ENCODE measurements around the gene AGAP1.

The AGAP1 gene

DNA sequence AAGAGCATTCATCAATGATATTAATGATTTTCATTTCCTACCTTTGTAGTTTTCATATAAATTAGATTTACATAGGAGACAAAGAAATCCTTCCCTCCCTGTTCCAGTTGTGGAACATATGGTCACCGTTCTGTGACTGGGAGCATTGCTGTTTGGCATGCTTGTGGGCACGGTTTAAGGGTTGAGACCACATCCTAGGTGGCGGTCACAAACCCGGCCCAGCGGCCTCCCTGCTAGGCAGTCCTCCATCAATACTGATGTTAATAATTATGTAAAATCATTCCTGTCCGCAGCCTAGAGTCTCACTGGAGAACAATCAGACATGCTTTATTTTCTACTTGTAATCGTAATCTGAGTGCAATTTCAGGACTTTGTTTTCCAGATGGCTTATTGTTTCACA is 117.9 kb downstream of the AGAP1 start:
- no peak for DNase-seq

DNA sequence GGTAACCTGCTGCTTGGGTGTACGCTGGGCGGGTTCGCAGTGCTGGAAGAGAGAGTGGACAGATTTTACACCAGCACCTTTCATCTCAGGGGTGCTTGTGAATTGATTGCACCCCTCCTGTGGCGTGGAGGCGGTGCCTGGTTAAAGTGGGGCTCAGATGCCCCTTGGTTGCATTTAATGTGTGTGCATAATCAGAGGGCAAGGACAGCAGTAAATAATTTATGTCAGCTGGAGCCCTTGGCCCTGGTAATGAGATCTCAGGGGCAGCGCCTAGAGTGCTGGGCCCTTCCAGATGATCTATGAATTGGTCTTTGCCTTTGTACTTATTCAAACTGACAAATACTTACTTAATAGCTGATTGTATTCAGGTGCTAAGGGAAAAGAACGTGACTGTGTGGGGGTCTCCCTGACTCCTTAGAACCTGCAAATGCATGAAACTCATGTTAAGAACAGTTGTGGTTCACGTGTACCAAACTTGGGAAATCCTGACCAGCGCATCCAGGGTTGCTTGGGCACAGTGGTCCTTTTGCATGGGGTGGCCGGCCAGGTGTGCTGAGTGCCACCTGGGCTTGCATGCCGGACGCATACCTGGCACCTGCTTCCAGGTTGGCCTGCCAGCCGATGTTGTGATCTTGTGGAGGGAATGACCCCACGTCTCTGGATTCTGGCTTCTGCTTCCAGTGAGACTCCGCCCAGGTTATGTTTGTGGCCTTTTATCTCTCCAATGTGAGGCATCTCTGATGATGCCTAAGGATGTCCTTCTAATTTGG is 118.5 kb downstream of the AGAP1 start:
- no peak for DNase-seq

- no peak for DNase-seq
These were observed 119.8 kb downstream of the AGAP1 start for GRCh38 chr2:235613649-235614048.

GRCh38 chr2:235614176-235614860 is 120.5 kb downstream of the AGAP1 start:
- DNase-seq, result peak; percentile 86

- DNase-seq, result peak; percentile 83
These were observed 121.3 kb downstream of the AGAP1 start for GRCh38 chr2:235614900-235615712.

DNA sequence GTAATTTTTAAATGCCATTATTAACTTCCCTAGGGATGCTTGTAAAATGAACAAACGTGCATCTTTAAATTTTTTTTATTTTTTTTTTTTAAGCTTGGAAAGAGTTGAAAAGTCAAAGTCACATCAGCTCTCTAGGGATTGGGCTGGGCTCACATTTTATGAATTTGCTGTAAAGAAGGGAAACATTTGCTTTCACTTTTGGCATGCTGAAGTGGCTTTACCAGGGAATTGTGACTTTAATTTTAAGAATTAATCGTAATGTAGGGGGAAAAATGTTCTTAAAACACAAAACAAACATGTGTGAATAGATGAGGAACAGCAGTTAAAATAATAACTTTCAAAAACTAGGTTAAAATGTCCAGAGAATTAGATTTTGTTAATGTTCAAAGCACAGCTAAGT is 123.0 kb downstream of the AGAP1 start:
- DNase-seq, result no peak

- DNase-seq, result peak; percentile 64
These were observed 124.2 kb downstream of the AGAP1 start for GRCh38 chr2:235618039-235618438.

- DNase-seq, result no peak
These were observed 125.7 kb downstream of the AGAP1 start for GRCh38 chr2:235619544-235619943.

DNA sequence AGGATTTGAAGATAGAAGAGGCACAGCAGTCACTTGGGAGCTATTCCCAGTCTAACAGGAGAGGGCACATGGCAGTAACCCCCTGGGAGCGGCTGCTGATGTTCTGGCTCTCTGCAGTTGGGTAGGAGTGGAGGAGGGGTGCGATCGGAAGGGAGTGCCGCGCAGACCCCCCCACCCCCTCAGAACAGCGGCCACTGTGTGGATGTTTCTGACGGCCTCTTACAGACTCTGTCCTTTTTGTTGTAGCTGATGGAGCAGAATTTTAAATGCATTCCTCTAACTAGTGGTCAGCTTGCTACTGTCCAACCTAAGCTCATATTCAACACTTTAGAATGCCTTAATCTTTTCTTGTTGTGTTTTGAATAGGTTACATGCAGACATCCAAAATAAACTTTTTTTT is 127.9 kb downstream of the AGAP1 start:
- no peak for DNase-seq

GRCh38 chr2:235623111-235623510 is 129.3 kb downstream of the AGAP1 start:
- DNase-seq, result no peak

DNA sequence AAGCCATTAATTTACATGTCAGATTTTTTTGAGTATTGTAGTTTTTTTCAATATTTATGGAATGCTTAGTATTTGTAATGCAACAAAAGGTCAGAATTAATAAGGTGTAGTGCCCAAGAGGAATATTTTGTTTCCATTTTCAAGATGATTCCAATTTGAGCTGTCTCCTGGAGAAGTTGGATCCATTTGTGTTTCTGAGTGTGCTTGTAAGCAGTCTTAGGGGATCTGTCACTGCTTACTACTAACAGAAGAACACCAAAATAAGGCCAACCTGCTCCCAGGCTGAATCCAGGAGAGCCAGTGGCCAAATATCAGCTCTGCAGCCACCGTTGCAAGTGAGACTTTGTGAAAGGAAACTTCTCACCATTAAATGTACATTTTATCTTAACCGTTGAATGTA is 129.9 kb downstream of the AGAP1 start:
- DNase-seq, result no peak

DNA sequence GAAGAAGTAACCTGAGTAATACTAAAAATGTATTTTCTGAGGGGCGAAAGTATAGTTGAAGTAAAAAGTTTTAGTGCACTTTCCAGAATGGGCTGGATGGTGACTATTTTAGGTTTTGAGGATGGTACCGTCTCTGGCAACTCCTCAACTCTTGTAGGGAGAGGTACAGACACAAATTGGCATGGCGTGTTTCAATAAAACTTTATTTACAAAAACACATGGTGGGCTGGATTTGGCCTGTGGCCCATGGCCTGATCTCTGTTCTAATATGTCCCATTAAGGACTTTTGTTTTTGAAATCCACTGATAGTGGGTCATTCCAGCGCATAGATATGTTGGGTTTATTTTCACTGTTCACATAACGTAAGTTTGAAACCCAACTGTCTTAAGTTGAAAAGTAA is 132.8 kb downstream of the AGAP1 start:
- DNase-seq, result no peak

GRCh38 chr2:235627682-235628081 is 133.8 kb downstream of the AGAP1 start:
- no peak for DNase-seq

DNA sequence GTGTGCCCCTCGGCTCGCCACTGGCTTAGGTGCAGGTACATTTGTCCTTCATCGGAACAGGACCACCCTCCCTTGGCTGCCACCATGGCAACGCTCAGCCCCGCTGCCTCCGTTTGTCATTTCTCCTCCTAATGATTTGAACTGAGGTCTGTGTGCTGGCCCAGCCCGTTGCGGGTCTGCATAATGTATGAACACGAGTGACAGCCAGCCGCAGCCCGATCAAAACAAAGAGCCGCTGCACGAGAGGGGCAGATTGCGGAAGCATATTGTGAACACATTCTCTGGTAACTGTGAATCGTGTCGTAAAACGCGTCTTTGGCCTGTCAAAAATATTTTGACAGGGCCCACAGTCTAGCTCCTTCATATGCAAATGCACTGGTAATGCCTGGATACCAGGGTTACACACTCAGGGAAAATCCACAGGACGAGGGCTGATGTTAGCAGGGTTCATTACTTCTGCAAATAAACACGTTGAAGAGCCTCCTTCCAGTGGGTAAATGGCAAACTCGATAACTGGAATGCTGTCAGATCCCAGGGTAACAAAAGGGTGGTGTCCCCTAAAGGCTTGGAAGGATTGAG is 137.0 kb downstream of the AGAP1 start:
- DNase-seq, result no peak

GRCh38 chr2:235634435-235635158 is 140.8 kb downstream of the AGAP1 start:
- DNase-seq, result no peak

- no peak for DNase-seq
These were observed 142.7 kb downstream of the AGAP1 start for GRCh38 chr2:235636546-235636945.

DNA sequence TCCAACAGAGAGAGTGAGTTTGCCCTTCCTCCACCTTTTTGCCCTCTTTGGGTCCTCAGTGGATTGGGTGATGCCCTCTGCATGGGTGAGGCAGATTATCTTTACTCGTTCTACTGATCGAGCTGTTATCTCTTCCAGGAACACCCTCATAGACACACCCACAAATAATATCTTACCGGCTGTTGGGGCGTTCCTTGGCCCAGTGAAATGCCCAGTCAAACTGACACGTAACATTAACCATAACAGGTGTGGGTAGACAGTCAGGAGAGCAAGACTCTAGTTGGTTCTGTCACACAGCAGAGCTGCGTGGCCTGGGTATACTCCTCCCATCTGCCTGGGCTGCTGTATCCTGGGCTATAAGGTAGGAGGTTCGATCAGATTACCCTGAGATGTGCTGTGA is 144.1 kb downstream of the AGAP1 start:
- DNase-seq, result no peak

DNA sequence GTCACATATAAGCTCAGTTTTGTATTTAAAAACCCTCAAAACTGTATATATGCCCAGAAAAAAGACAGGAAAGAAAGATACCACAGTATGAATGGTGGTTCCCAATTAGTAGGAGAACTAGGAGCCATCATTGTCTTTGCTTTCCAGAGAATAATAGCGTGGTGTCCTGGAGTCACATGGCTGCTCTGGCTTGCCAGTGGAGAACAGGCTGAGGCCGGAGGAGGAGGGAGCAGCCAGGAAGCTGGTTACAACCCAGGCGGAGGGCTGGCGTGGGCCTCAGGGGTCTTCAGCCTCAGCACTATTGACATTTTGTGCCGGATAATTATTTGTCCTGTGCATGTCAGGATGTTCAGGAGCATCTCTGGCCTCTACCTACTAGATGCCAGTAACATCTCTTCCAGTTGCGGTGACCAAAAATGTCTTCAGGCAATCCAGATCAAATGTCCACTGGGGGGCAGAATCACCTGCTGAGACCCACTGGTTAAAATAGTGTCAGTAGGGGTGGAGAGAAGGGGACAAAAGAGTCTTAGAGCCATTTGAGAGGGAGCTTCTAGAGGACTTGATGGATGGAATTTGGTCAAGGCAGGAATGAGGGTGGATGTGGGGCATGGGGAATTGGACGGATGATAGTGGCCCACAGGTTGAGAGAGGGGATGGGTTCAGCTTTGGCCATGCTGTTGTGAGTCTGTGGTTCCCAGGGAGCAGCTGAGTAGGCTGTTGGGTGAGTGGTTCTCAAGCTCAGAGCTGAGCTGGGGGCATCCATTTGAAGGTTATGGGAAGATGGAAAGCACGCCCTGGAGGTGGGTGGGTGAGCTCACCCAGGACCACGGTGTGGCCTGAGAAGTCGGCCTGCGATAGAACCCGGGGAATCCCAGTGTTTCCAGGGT is 144.9 kb downstream of the AGAP1 start:
- no peak for DNase-seq

GRCh38 chr2:235639428-235639773 is 145.6 kb downstream of the AGAP1 start:
- peak; percentile 64 for DNase-seq

GRCh38 chr2:235639885-235640284 is 146.0 kb downstream of the AGAP1 start:
- DNase-seq, result no peak

DNA sequence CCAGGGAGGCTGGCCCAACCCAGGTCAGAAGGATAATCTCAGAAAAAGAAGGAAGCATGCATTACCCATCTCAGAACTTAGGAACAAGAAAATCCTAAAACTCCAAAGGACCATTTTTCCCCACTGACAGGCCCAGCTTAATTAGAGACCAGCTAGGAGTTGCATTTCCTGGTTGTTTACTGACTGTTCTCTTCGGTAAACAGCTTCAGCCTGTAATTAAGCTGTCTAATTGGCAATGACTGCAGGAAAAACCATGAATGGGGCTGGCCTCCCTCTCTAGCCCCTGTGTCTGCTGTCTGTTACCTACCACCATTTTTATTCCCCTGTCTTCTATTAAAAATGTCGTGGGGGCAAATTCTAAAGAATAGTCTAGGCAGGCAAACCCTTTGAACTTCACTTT is 146.5 kb downstream of the AGAP1 start:
- DNase-seq, result no peak

All from NCI-H226 (cell line).